Kidney glomerular epithelial cell (primary cell): ENCODE measurements around the gene CST7.

ENCODE experiments used
- DNase-seq: peaks from one replicate; lab custom pipeline; 2025; lab: John Stamatoyannopoulos, UW

CST7 gene

GRCh38 chr20:24964506-24964840 lies 15.4 kb downstream of the CST7 start:
- no peak for DNase-seq

GRCh38 chr20:24965065-24965919 lies 16.2 kb downstream of the CST7 start:
- DNase-seq, result no peak

- no peak for DNase-seq
Observed at GRCh38 chr20:24966317-24967012, 17.4 kb downstream of the CST7 start.

GRCh38 chr20:24968278-24968800 lies 19.3 kb downstream of the CST7 start:
- no peak for DNase-seq

- DNase-seq, result no peak
Observed at GRCh38 chr20:24969186-24970029, 20.3 kb downstream of the CST7 start.

GRCh38 chr20:24970030-24970553 lies 21.0 kb downstream of the CST7 start:
- no peak for DNase-seq

GRCh38 chr20:24970754-24971153 lies 21.7 kb downstream of the CST7 start:
- no peak for DNase-seq

GRCh38 chr20:24971376-24972101 lies 22.5 kb downstream of the CST7 start:
- no peak for DNase-seq

- DNase-seq, result no peak
Observed at GRCh38 chr20:24972341-24972740, 23.3 kb downstream of the CST7 start.

- DNase-seq, result no peak
Observed at GRCh38 chr20:24977336-24977735, 28.3 kb downstream of the CST7 start.

- DNase-seq, result no peak
Observed at GRCh38 chr20:24977797-24978196, 28.7 kb downstream of the CST7 start.

GRCh38 chr20:24978513-24978912 lies 29.4 kb downstream of the CST7 start:
- DNase-seq, result no peak

- no peak for DNase-seq
Observed at GRCh38 chr20:24979036-24979960, 30.2 kb downstream of the CST7 start.

- DNase-seq, result no peak
Observed at GRCh38 chr20:24980291-24981053, 31.4 kb downstream of the CST7 start.

- DNase-seq, result no peak
Observed at GRCh38 chr20:24981282-24981681, 32.2 kb downstream of the CST7 start.

GRCh38 chr20:24981790-24982189 lies 32.7 kb downstream of the CST7 start:
- no peak for DNase-seq

- DNase-seq, result no peak
Observed at GRCh38 chr20:24983896-24984295, 34.8 kb downstream of the CST7 start.

GRCh38 chr20:24984961-24985640 lies 36.0 kb downstream of the CST7 start:
- no peak for DNase-seq

GRCh38 chr20:24985802-24986201 lies 36.7 kb downstream of the CST7 start:
- no peak for DNase-seq
